KMS-11 (cell line): ENCODE measurements around the gene ZC3HAV1.

Experiments used
- H2AFZ ChIP-seq: fragments of 200-600 bp; sonication (generic); 2 replicates; pipeline ENCODE4 v1.6.1; 2016; ENCODE audit warnings: antibody characterized with exemption, mixed run types, low read depth
- H3K27ac ChIP-seq: fragments of 200-600 bp; sonication (generic); 2 replicates; pipeline ENCODE4 v1.6.1; 2016; ENCODE audit warnings: mild to moderate bottlenecking, mixed run types
- H3K27me3 ChIP-seq: fragments of 200-600 bp; sonication (generic); 2 replicates; pipeline ENCODE4 v1.6.1; 2017; ENCODE audit warnings: mild to moderate bottlenecking, low read depth, mixed run types, moderate library complexity; ENCODE audit not compliant: insufficient read depth
- H3K36me3 ChIP-seq: fragments of 200-600 bp; sonication (generic); 2 replicates; pipeline ENCODE4 v1.6.1; 2017; ENCODE audit warnings: mild to moderate bottlenecking, mixed run types; ENCODE audit not compliant: insufficient read depth
- H3K4me1 ChIP-seq: fragments of 200-600 bp; sonication (generic); 2 replicates; pipeline ENCODE4 v1.6.1; 2016; ENCODE audit warnings: mild to moderate bottlenecking, low read depth, mixed run types; ENCODE audit not compliant: poor library complexity, severe bottlenecking
- H3K4me2 ChIP-seq: fragments of 200-600 bp; sonication (generic); 2 replicates; pipeline ENCODE4 v1.7.0; 2016; ENCODE audit warnings: mild to moderate bottlenecking, mixed run types
- H3K4me3 ChIP-seq: fragments of 200-600 bp; sonication (generic); IDR thresholded peaks from 2 replicates; pipeline ENCODE4 v1.6.1; 2017; ENCODE audit warnings: low read depth, low read length, mixed read lengths; ENCODE audit not compliant: insufficient read depth
- H3K79me2 ChIP-seq: fragments of 200-600 bp; sonication (generic); 2 replicates; pipeline ENCODE4 v1.6.1; 2016; ENCODE audit warnings: low read depth, mixed run types; ENCODE audit not compliant: insufficient read depth
- H3K9ac ChIP-seq: fragments of 200-600 bp; sonication (generic); 2 replicates; pipeline ENCODE4 v1.6.1; 2016; ENCODE audit warnings: mild to moderate bottlenecking, mixed run types
- H4K20me1 ChIP-seq: fragments of 200-600 bp; sonication (generic); 2 replicates; pipeline ENCODE4 v1.6.1; 2016; ENCODE audit warnings: mild to moderate bottlenecking, mixed run types; ENCODE audit not compliant: insufficient read depth
- CTCF ChIP-seq: fragments of 200-600 bp; sonication (generic); conservative IDR thresholded peaks from 2 replicates; pipeline ENCODE4 v1.6.1; 2017; ENCODE audit warnings: low read depth, mild to moderate bottlenecking, antibody characterized with exemption, low read length, moderate library complexity, mixed read lengths

ZC3HAV1 gene

DNA sequence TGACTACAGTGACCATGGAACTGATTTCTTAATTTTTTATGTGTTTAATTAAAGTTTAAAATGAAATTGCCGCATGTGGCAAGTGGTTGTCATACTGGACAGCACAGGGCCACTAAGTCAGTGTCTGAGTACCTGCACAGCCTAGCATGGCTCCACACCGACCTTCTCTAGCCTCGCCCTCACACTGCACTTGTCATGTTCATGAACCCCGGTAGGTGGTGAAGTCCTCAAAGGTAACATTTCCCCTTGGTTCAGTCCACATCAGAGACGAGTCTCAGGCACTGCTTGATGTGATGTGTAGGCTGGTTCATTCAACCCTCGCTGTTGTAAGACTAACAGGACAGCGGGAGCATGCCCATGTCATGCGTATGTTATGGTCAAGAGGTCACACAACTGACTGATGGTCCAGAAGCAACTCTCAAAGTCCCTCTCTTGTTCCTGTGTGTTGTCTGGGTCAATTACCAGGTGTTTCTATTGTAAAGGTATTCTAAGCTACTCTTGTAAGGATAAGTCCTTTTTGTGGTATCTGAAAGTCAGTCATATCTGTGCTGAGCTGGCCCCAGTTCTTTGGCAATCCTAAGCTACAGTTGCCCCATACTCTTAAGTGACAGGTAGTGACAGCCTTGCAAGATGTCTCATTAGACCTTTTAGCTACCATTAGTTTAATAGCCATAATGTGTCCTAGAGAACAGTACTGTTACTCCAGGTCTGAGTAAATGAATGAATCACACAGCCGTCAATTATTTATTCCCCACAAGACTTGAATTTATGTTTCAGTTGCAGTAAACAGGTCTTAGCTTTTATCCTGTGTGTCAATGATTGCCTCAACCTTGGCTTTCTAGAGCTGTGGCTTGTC, 40.7 kb downstream of the ZC3HAV1 start:
- TF ChIP-seq CTCF = no peak
- Histone ChIP-seq H3K4me3 (no peak overlapping the region), H3K4me2 (no peak overlapping the region), H2AFZ (no peak overlapping the region), H3K79me2 (no peaks in the 10 kb centered on the region), H3K9ac (no peak overlapping the region), H3K27me3 (no peaks in the 10 kb centered on the region), H3K36me3 (no peaks in the 10 kb centered on the region), H4K20me1 (no peaks in the 10 kb centered on the region), H3K27ac (no peak overlapping the region), H3K4me1 (peaks cover 24% of the 10 kb centered on the region)

- no peaks in the 10 kb centered on the region for H3K27me3 ChIP-seq
- no peak overlapping the region for H3K4me3 ChIP-seq
- H4K20me1 ChIP-seq = no peaks in the 10 kb centered on the region
- H3K79me2 ChIP-seq = no peaks in the 10 kb centered on the region
- no peak overlapping the region for H3K4me2 ChIP-seq
- H3K36me3 ChIP-seq = 0 out of 2 replicates have a peak, but pooled peaks cover 3% of the 10 kb centered on the region
- no peak overlapping the region for H2AFZ ChIP-seq
- peaks cover 5% of the 10 kb centered on the region for H3K4me1 ChIP-seq
- TF ChIP-seq CTCF = no peak
- H3K9ac ChIP-seq = no peak overlapping the region
- H3K27ac ChIP-seq = no peak overlapping the region
Observed at GRCh38 chr7:139066315-139066714, 43.2 kb downstream of the ZC3HAV1 start.

DNA sequence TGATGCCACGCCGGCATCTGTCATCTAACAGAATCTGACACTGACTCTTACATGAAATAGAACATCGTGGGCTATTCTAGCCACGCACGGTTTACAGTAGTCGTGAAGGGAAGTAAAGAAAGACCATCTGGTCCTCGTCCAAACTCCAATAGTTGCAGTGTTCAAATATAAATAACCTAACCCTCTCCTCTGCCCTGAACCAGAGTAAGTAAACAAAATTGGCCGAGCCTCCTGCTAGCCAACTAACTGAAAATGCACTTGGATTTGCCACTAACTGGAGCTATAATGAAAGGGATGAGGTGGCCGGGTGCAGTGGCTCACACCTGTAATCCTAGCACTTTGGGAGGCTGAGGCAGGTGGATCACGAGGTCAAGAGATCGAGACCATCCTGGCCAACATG, 44.2 kb downstream of the ZC3HAV1 start:
- H2AFZ ChIP-seq = no peak overlapping the region
- H3K36me3 ChIP-seq = 0 out of 2 replicates have a peak, but pooled peaks cover 3% of the 10 kb centered on the region
- peaks cover 5% of the 10 kb centered on the region for H3K4me1 ChIP-seq
- no peak overlapping the region for H3K27ac ChIP-seq
- no peaks in the 10 kb centered on the region for H4K20me1 ChIP-seq
- H3K79me2 ChIP-seq = no peaks in the 10 kb centered on the region
- no peaks in the 10 kb centered on the region for H3K27me3 ChIP-seq
- no peak overlapping the region for H3K4me3 ChIP-seq
- TF ChIP-seq CTCF = no peak
- no peak overlapping the region for H3K4me2 ChIP-seq
- H3K9ac ChIP-seq = no peak overlapping the region

GRCh38 chr7:139061416-139061815, 48.1 kb downstream of the ZC3HAV1 start:
- no peak for TF ChIP-seq CTCF
- Histone ChIP-seq H3K27ac (no peak overlapping the region), H2AFZ (no peak overlapping the region), H3K36me3 (0 out of 2 replicates have a peak, but pooled peaks cover 3% of the 10 kb centered on the region), H3K79me2 (no peaks in the 10 kb centered on the region), H4K20me1 (no peaks in the 10 kb centered on the region), H3K4me1 (peaks cover 5% of the 10 kb centered on the region), H3K4me3 (no peak overlapping the region), H3K4me2 (no peak overlapping the region), H3K9ac (no peak overlapping the region), H3K27me3 (no peaks in the 10 kb centered on the region)
